NT2/D1 (cell line): Measurements from ENCODE around the gene HSD17B2.

Experiments used
- DNase-seq: peaks from one replicate; pipeline ENCODE4 v3.0.0-alpha.2; 2011; ENCODE audit warnings: low read depth, low spot score
- H3K27me3 ChIP-seq: 2 replicates; pipeline ENCODE4 v1.6.0; 2011; ENCODE audit warnings: mild to moderate bottlenecking; ENCODE audit not compliant: insufficient read length, insufficient read depth
- H3K36me3 ChIP-seq: 2 replicates; pipeline ENCODE4 v1.6.1; 2011; ENCODE audit warnings: mild to moderate bottlenecking, low read length, mixed read lengths; ENCODE audit not compliant: insufficient read depth, insufficient read length
- H3K4me1 ChIP-seq: 2 replicates; pipeline ENCODE4 v1.5.1; 2011; ENCODE audit not compliant: insufficient read depth, insufficient read length
- H3K4me3 ChIP-seq: 2 replicates; pipeline ENCODE4 v1.5.1; 2011; ENCODE audit warnings: low read depth; ENCODE audit not compliant: insufficient read length
- H3K9ac ChIP-seq: 2 replicates; pipeline ENCODE4 v1.6.0; 2011; ENCODE audit warnings: low read depth; ENCODE audit not compliant: insufficient read length
- H3K9me3 ChIP-seq: 2 replicates; pipeline ENCODE4 v1.5.1; 2011; ENCODE audit warnings: mild to moderate bottlenecking, low read length; ENCODE audit not compliant: insufficient read depth
- SUZ12 ChIP-seq: IDR thresholded peaks from 2 replicates; pipeline ENCODE4 v1.6.1; 2011; ENCODE audit not compliant: insufficient read length, insufficient read depth; ENCODE audit errors: extremely low read depth
- YY1 ChIP-seq: IDR thresholded peaks from 2 replicates; pipeline ENCODE4 v1.6.1; 2011; ENCODE audit not compliant: insufficient read length, insufficient read depth
- ZNF274 ChIP-seq: IDR thresholded peaks from 2 replicates; pipeline ENCODE4 v1.6.1; 2011; ENCODE audit warnings: mild to moderate bottlenecking, low read depth, low read length

Gene HSD17B2

GRCh38 chr16:82070656-82071369, 35.8 kb downstream of the HSD17B2 start:
- H3K9me3 ChIP-seq = no peaks in the 10 kb centered on the region
- no peak for DNase-seq

GRCh38 chr16:82071421-82071820, 36.4 kb downstream of the HSD17B2 start:
- no peak overlapping the region for H3K9ac ChIP-seq
- H3K4me1 ChIP-seq = no peaks in the 10 kb centered on the region
- no peaks in the 10 kb centered on the region for H3K36me3 ChIP-seq
- H3K27me3 ChIP-seq = no peaks in the 10 kb centered on the region
- TF ChIP-seq SUZ12 (no peak), ZNF274 (no peak), YY1 (no peak)
- H3K4me3 ChIP-seq = no peak overlapping the region
- no peaks in the 10 kb centered on the region for H3K9me3 ChIP-seq
- DNase-seq = no peak

More at GRCh38 chr16:82070656-82071369, 35.8 kb downstream of the HSD17B2 start:
- no peak for TF ChIP-seq SUZ12
- no peak for TF ChIP-seq ZNF274
- TF ChIP-seq YY1 = no peak
- Histone ChIP-seq H3K4me3 (no peak overlapping the region), H3K36me3 (no peaks in the 10 kb centered on the region), H3K4me1 (no peaks in the 10 kb centered on the region), H3K9ac (no peak overlapping the region), H3K27me3 (no peaks in the 10 kb centered on the region)

- H3K36me3 ChIP-seq = no peaks in the 10 kb centered on the region
- TF ChIP-seq YY1 = no peak
- TF ChIP-seq SUZ12 = no peak
- no peaks in the 10 kb centered on the region for H3K9me3 ChIP-seq
These were observed 37.3 kb downstream of the HSD17B2 start for GRCh38 chr16:82072313-82072712.

GRCh38 chr16:82074019-82074558, 39.0 kb downstream of the HSD17B2 start:
- Histone ChIP-seq H3K9ac (no peak overlapping the region), H3K27me3 (no peaks in the 10 kb centered on the region), H3K36me3 (no peaks in the 10 kb centered on the region), H3K4me1 (no peaks in the 10 kb centered on the region), H3K4me3 (no peak overlapping the region), H3K9me3 (no peaks in the 10 kb centered on the region)
- no peak for TF ChIP-seq ZNF274
- no peak for TF ChIP-seq SUZ12
- no peak for TF ChIP-seq YY1
- no peak for DNase-seq

More at GRCh38 chr16:82072313-82072712, 37.3 kb downstream of the HSD17B2 start:
- H3K27me3 ChIP-seq = no peaks in the 10 kb centered on the region
- H3K9ac ChIP-seq = no peak overlapping the region
- H3K4me1 ChIP-seq = no peaks in the 10 kb centered on the region
- DNase-seq = no peak
- no peak overlapping the region for H3K4me3 ChIP-seq

- no peaks in the 10 kb centered on the region for H3K9me3 ChIP-seq
- no peak overlapping the region for H3K4me3 ChIP-seq
- H3K36me3 ChIP-seq = no peaks in the 10 kb centered on the region
- no peaks in the 10 kb centered on the region for H3K4me1 ChIP-seq
- TF ChIP-seq ZNF274 (no peak), SUZ12 (no peak), YY1 (no peak)
- no peaks in the 10 kb centered on the region for H3K27me3 ChIP-seq
- DNase-seq = no peak
- H3K9ac ChIP-seq = no peak overlapping the region
These were observed 43.1 kb downstream of the HSD17B2 start for GRCh38 chr16:82078125-82078524.

GRCh38 chr16:82079892-82080291, 44.8 kb downstream of the HSD17B2 start:
- no peak overlapping the region for H3K4me3 ChIP-seq
- TF ChIP-seq YY1 (no peak), SUZ12 (no peak), ZNF274 (no peak)
- H3K4me1 ChIP-seq = no peaks in the 10 kb centered on the region
- H3K9me3 ChIP-seq = no peaks in the 10 kb centered on the region
- DNase-seq = no peak
- no peaks in the 10 kb centered on the region for H3K36me3 ChIP-seq
- no peak overlapping the region for H3K9ac ChIP-seq
- H3K27me3 ChIP-seq = no peaks in the 10 kb centered on the region

- no peaks in the 10 kb centered on the region for H3K36me3 ChIP-seq
- no peak overlapping the region for H3K9ac ChIP-seq
- no peaks in the 10 kb centered on the region for H3K27me3 ChIP-seq
- TF ChIP-seq YY1 (no peak), ZNF274 (no peak), SUZ12 (no peak)
- H3K4me1 ChIP-seq = no peaks in the 10 kb centered on the region
- no peak for DNase-seq
- H3K9me3 ChIP-seq = no peaks in the 10 kb centered on the region
- H3K4me3 ChIP-seq = no peak overlapping the region
These were observed 46.2 kb downstream of the HSD17B2 start for GRCh38 chr16:82081264-82081663.
